ENCODE data around the gene ZNF439.

DNA sequence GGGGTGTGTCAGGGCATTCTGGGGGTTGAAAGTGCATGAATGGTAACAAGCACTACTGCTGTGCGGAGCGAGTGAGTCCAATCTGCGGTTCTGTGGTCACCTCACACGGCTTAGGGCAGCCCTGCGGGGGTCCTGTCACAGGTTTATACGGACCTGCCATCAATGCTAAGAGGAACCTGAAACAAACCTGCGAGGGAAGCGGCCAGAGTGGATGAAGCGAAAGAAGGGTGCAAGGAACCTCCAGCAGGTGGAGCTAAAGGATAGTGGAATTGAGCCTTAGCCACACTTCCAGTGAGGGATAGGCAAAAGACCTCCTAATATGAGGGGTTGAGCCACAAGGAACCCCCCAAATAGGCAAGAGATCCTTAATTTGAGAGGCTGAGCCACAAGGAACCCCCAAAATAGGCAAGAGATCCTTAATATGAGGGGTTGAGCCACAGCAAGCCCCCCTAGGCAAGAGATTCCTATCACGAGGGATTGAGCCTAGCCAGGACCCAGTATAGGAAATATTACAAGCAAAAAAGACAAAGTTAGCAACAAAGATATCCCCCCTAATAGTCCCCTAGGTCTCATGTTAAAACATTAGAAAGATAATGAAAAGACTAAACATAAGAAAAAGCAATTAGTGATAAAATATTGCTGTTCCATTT, 32.8 kb downstream of the ZNF439 start:
- TF ChIP-seq, protein P1, sequence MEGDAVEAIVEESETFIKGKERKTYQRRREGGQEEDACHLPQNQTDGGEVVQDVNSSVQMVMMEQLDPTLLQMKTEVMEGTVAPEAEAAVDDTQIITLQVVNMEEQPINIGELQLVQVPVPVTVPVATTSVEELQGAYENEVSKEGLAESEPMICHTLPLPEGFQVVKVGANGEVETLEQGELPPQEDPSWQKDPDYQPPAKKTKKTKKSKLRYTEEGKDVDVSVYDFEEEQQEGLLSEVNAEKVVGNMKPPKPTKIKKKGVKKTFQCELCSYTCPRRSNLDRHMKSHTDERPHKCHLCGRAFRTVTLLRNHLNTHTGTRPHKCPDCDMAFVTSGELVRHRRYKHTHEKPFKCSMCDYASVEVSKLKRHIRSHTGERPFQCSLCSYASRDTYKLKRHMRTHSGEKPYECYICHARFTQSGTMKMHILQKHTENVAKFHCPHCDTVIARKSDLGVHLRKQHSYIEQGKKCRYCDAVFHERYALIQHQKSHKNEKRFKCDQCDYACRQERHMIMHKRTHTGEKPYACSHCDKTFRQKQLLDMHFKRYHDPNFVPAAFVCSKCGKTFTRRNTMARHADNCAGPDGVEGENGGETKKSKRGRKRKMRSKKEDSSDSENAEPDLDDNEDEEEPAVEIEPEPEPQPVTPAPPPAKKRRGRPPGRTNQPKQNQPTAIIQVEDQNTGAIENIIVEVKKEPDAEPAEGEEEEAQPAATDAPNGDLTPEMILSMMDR (optimal IDR thresholded peaks at IDR 0.05 in 1 of 3, IDR thresholded peaks at IDR 0.05 in 1 of 3, conservative IDR thresholded peaks at IDR 0.05 in 1 of 3; ENCODE audit: extremely low read depth in 1 of 3, insufficient read depth in 2 of 3, low read length in 3 of 3), result peak; percentile 64 to 80 (median 77)
- TF ChIP-seq EZH2 (IDR thresholded peaks at IDR 0.05; ENCODE audit: low read length), result no peak

All from keratinocyte (primary cell).